Measurements from ENCODE around the gene SULT1A2.

The SULT1A2 gene

GRCh38 chr16:28573738-28574718 is 22.8 kb downstream of the SULT1A2 start:
- TF ChIP-seq NFIC (IDR thresholded peaks at IDR 0.05), result no peak
- no peak for TF ChIP-seq ZBTB7A (IDR thresholded peaks at IDR 0.05; ENCODE audit: low read depth)
- no peak for TF ChIP-seq TAF1 (IDR thresholded peaks at IDR 0.05; ENCODE audit: low read depth)
- no peak for TF ChIP-seq TEAD4 (IDR thresholded peaks at IDR 0.05)
- TF ChIP-seq RAD21 (IDR thresholded peaks at IDR 0.05; ENCODE audit: low read depth), result no peak
- no peak for TF ChIP-seq EP300 (IDR thresholded peaks at IDR 0.05; ENCODE audit: borderline replicate concordance)
- no peak for TF ChIP-seq CEBPB (IDR thresholded peaks at IDR 0.05)
- TF ChIP-seq REST (IDR thresholded peaks at IDR 0.05; ENCODE audit: low read depth), result no peak
- TF ChIP-seq CREB1 (IDR thresholded peaks at IDR 0.05; ENCODE audit: low read depth), result no peak
- no peak for TF ChIP-seq USF1 (IDR thresholded peaks at IDR 0.05)
- no peak for TF ChIP-seq MAX (IDR thresholded peaks at IDR 0.05)
- no peak for TF ChIP-seq FOXM1 (IDR thresholded peaks at IDR 0.05; ENCODE audit: borderline replicate concordance, low read depth)

GRCh38 chr16:28572696-28573510 is 23.9 kb downstream of the SULT1A2 start:
- TF ChIP-seq TAF1 (IDR thresholded peaks at IDR 0.05; ENCODE audit: low read depth), result no peak

- TF ChIP-seq CREB1 (IDR thresholded peaks at IDR 0.05; ENCODE audit: low read depth) (no peak), FOXM1 (IDR thresholded peaks at IDR 0.05; ENCODE audit: borderline replicate concordance, low read depth) (no peak), YY1 (IDR thresholded peaks at IDR 0.05; ENCODE audit: low read depth) (no peak), REST (IDR thresholded peaks at IDR 0.05; ENCODE audit: low read depth) (no peak), TAF1 (IDR thresholded peaks at IDR 0.05; ENCODE audit: low read depth) (no peak), MAX (IDR thresholded peaks at IDR 0.05) (no peak), ZBTB7A (IDR thresholded peaks at IDR 0.05; ENCODE audit: low read depth) (no peak), USF1 (IDR thresholded peaks at IDR 0.05) (no peak), CEBPB (IDR thresholded peaks at IDR 0.05) (no peak), NFIC (IDR thresholded peaks at IDR 0.05) (no peak), TEAD4 (IDR thresholded peaks at IDR 0.05) (no peak), EGR1 (IDR thresholded peaks at IDR 0.05) (no peak), RAD21 (IDR thresholded peaks at IDR 0.05; ENCODE audit: low read depth) (no peak), EP300 (IDR thresholded peaks at IDR 0.05; ENCODE audit: borderline replicate concordance) (no peak), TCF12 (IDR thresholded peaks at IDR 0.05; ENCODE audit: low read depth) (no peak)
Observed at GRCh38 chr16:28569968-28570752, 26.7 kb downstream of the SULT1A2 start.

- TF ChIP-seq FOXM1 (IDR thresholded peaks at IDR 0.05; ENCODE audit: borderline replicate concordance, low read depth) (no peak), TAF1 (IDR thresholded peaks at IDR 0.05; ENCODE audit: low read depth) (no peak), USF1 (IDR thresholded peaks at IDR 0.05) (no peak), CEBPB (IDR thresholded peaks at IDR 0.05) (no peak), RAD21 (IDR thresholded peaks at IDR 0.05; ENCODE audit: low read depth) (no peak), MAX (IDR thresholded peaks at IDR 0.05) (no peak), REST (IDR thresholded peaks at IDR 0.05; ENCODE audit: low read depth) (no peak), CREB1 (IDR thresholded peaks at IDR 0.05; ENCODE audit: low read depth) (no peak), YY1 (IDR thresholded peaks at IDR 0.05; ENCODE audit: low read depth) (no peak), EGR1 (IDR thresholded peaks at IDR 0.05) (no peak), TEAD4 (IDR thresholded peaks at IDR 0.05) (no peak), EP300 (IDR thresholded peaks at IDR 0.05; ENCODE audit: borderline replicate concordance) (no peak), TCF12 (IDR thresholded peaks at IDR 0.05; ENCODE audit: low read depth) (no peak), NFIC (IDR thresholded peaks at IDR 0.05) (no peak), ZBTB7A (IDR thresholded peaks at IDR 0.05; ENCODE audit: low read depth) (no peak)
Observed at GRCh38 chr16:28569021-28569420, 27.8 kb downstream of the SULT1A2 start.

All from Ishikawa (cell line).